GM23248 (cell line): ENCODE results near the gene LYSMD3. TPM values are rescaled to one million over a fixed set of nuclear protein-coding genes. Genes with fewer than 3 reads are reported as not detected.
"Not testable (repeated sequence)": the region's sequence is repeated elsewhere in the genome, so short reads cannot be mapped to it uniquely, and the experiment has no call there.

Source experiments
- DNase-seq: peaks from one replicate; pipeline ENCODE4 v3.0.0-alpha.2; 2015
- H2AFZ ChIP-seq: fragments of 200-600 bp; sonication (generic); 2 replicates; pipeline ENCODE4 v1.6.1; 2016; ENCODE audit warnings: antibody characterized with exemption
- H3F3A ChIP-seq: fragments of 200-600 bp; sonication (generic); 2 replicates; pipeline ENCODE4 v1.6.1; 2016; ENCODE audit warnings: mild to moderate bottlenecking, antibody characterized with exemption, mixed run types; ENCODE audit not compliant: insufficient read depth
- H3K27ac ChIP-seq: fragments of 200-600 bp; sonication (generic); 2 replicates; pipeline ENCODE4 v1.5.1; 2016; ENCODE audit warnings: mild to moderate bottlenecking
- H3K27me3 ChIP-seq: fragments of 200-600 bp; sonication (generic); replicated peaks from 2 replicates; pipeline ENCODE4 v1.6.1; 2016; ENCODE audit warnings: mild to moderate bottlenecking; ENCODE audit not compliant: insufficient read depth
- H3K36me3 ChIP-seq: fragments of 200-600 bp; sonication (generic); 2 replicates; pipeline ENCODE4 v1.6.1; 2016; ENCODE audit warnings: low read depth, mild to moderate bottlenecking
- H3K4me1 ChIP-seq: fragments of 200-600 bp; sonication (generic); 2 replicates; pipeline ENCODE4 v1.6.1; 2016; ENCODE audit warnings: mild to moderate bottlenecking; ENCODE audit not compliant: insufficient read depth
- H3K4me2 ChIP-seq: fragments of 200-600 bp; sonication (generic); one replicate; pipeline ENCODE4 v1.6.1; 2016; ENCODE audit warnings: mild to moderate bottlenecking; ENCODE audit not compliant: unreplicated experiment
- H3K4me3 ChIP-seq: fragments of 200-600 bp; sonication (generic); 2 replicates; pipeline ENCODE4 v1.5.1; 2016; ENCODE audit warnings: mild to moderate bottlenecking
- H3K79me2 ChIP-seq: fragments of 200-600 bp; sonication (generic); 2 replicates; pipeline ENCODE4 v1.6.1; 2016; ENCODE audit warnings: mild to moderate bottlenecking; ENCODE audit not compliant: insufficient read depth
- H3K9ac ChIP-seq: fragments of 200-600 bp; sonication (generic); 2 replicates; pipeline ENCODE4 v1.6.1; 2016; ENCODE audit warnings: mild to moderate bottlenecking
- H3K9me2 ChIP-seq: fragments of 200-600 bp; sonication (generic); 2 replicates; pipeline ENCODE4 v1.6.1; 2016; ENCODE audit warnings: mixed run types, mild to moderate bottlenecking, moderate library complexity; ENCODE audit not compliant: insufficient read depth
- H3K9me3 ChIP-seq: fragments of 200-600 bp; sonication (generic); one replicate; pipeline ENCODE4 v1.6.1; 2017; ENCODE audit warnings: low read depth
- H4K20me1 ChIP-seq: fragments of 200-600 bp; sonication (generic); 2 replicates; pipeline ENCODE4 v1.6.0; 2016; ENCODE audit not compliant: insufficient read depth
- EZH2 ChIP-seq: fragments of 200-600 bp; sonication (generic); IDR thresholded peaks from 2 replicates; pipeline ENCODE4 v1.6.1; 2018; ENCODE audit warnings: antibody characterized with exemption, mild to moderate bottlenecking; ENCODE audit not compliant: insufficient read depth, poor library complexity, severe bottlenecking
- EZH2phosphoT487 ChIP-seq: fragments of 200-600 bp; sonication (generic); IDR thresholded peaks from 2 replicates; pipeline ENCODE4 v1.6.1; 2018; ENCODE audit warnings: antibody characterized with exemption, moderate library complexity, mild to moderate bottlenecking, low read depth; ENCODE audit not compliant: insufficient read depth
- WGBS, 2 experiments: methylation state at CpG; one replicate each; pipeline ENCODE4 v1.1.6; 2015 to 2017; ENCODE audit warnings: low lambda C conversion rate in 2 of 2, low coverage in 1 of 2; ENCODE audit errors: missing lambda C conversion rate in 2 of 2; 5-methylcytosine and 5-hydroxymethylcytosine counted together
- in situ Hi-C: fragments of 300-500 bp; cut with MboI; formaldehyde crosslinking; loops from 2 replicates; pipeline ENCODE4 v1.15.0; 2020
- polyA plus RNA-seq: library from polyadenylated mRNA; unstranded; fragments of >200 nt; fragmentation: Nextera tagmentation; extraction: Ambion mirVana; gene quantifications from 2 replicates; pipeline ENCODE4 v1.2.1, GENCODE V29; 2016
- total RNA-seq: library from RNA; depleted of rRNA; stranded (reverse); fragments of >200 nt; shearing (Covaris generic); gene quantifications from 2 replicates; pipeline ENCODE4 v1.2.3, GENCODE V29; 2014; rRNA removed

LYSMD3 gene
- total RNA-seq: 18.7 and 20.1 TPM in 2 replicates
- polyA plus RNA-seq: 19.7 and 22.6 TPM in 2 replicates

- H3K27ac ChIP-seq: peak within 1 kb of the TSS; percentile 81
- H3K9me2 ChIP-seq: no peaks in the 10 kb centered on the region
- H3K79me2 ChIP-seq: peaks cover 49% of the 10 kb centered on the region
- peaks cover 11% of the 10 kb centered on the region; the same call in 1 of the 2 replicates for H3K27me3 ChIP-seq
- DNase-seq: peak; percentile 98
- WGBS, 2 experiments: 1% methylated on average over 40 to 62 of the region's 64 CpGs
- H3F3A ChIP-seq: peaks cover 3% of the 10 kb centered on the region
- H3K9me3 ChIP-seq: no peaks in the 10 kb centered on the region
- TF ChIP-seq EZH2phosphoT487 (no peak), EZH2 (no peak)
- H3K9ac ChIP-seq: peak within 1 kb of the TSS; percentile 97
- H3K4me3 ChIP-seq: peak within 1 kb of the TSS; percentile 98
- peak within 1 kb of the TSS; percentile 98 for H2AFZ ChIP-seq
- H4K20me1 ChIP-seq: no peaks in the 10 kb centered on the region
- peaks cover 7% of the 10 kb centered on the region; the same call in 1 of the 2 replicates for H3K36me3 ChIP-seq
- in situ Hi-C loops: no loop called here
- H3K4me2 ChIP-seq: peak within 1 kb of the TSS; percentile 90
- peaks cover 18% of the 10 kb centered on the region for H3K4me1 ChIP-seq
Observed at GRCh38 chr5:90529194-90529938, at the start of gene LYSMD3. Gene LYSMD3 (minus strand): TSS chr5:90529584. CDS start chr5:90525289, 4,295 bp downstream.

DNA sequence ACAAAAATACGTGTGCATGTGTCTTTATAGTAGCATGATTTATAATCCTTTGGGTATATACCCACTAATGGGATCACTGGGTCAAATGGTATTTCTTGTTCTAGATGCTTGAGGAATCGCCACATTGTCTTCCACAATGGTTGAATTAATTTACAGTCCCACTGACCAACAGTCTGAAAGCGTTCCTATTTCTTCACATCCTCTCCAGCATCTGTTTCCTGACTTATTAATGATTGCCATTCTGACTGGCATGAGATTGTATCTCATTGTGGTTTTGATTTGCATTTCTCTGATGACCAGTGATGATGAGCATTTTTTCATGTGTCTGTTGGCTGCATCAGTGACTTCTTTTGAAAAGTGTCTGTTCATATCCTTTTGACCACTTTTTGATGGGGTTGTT is 47.2 kb upstream of the LYSMD3 start:
- H3F3A ChIP-seq, H3K4me1 ChIP-seq, in situ Hi-C loops, H3K9me2 ChIP-seq, H4K20me1 ChIP-seq, H3K4me3 ChIP-seq, H2AFZ ChIP-seq, H3K9me3 ChIP-seq, H3K4me2 ChIP-seq, H3K27me3 ChIP-seq, H3K36me3 ChIP-seq, H3K27ac ChIP-seq, H3K79me2 ChIP-seq, H3K9ac ChIP-seq, DNase-seq: not testable (repeated sequence)
- WGBS, 2 experiments: 48 to 54% methylated on average over 3 of the region's 3 CpGs

- no peaks in the 10 kb centered on the region for H4K20me1 ChIP-seq
- H3K36me3 ChIP-seq: no peaks in the 10 kb centered on the region
- H3K27ac ChIP-seq: no peak overlapping the region
- H2AFZ ChIP-seq: no peak overlapping the region
- no peaks in the 10 kb centered on the region for H3K4me1 ChIP-seq
- WGBS, 2 experiments: 69 to 71% methylated on average over 5 of the region's 5 CpGs
- TF ChIP-seq EZH2: no peak
- no peak for TF ChIP-seq EZH2phosphoT487
- no peaks in the 10 kb centered on the region for H3K27me3 ChIP-seq
- no peaks in the 10 kb centered on the region for H3F3A ChIP-seq
- no peaks in the 10 kb centered on the region for H3K9me3 ChIP-seq
- DNase-seq: no peak
- H3K4me2 ChIP-seq: no peak overlapping the region
- H3K9me2 ChIP-seq: no peaks in the 10 kb centered on the region
- in situ Hi-C loops: no loop called here
- no peak overlapping the region for H3K9ac ChIP-seq
- no peak overlapping the region for H3K4me3 ChIP-seq
- no peaks in the 10 kb centered on the region for H3K79me2 ChIP-seq
Observed at GRCh38 chr5:90575712-90576111, 46.3 kb upstream of the LYSMD3 start.

DNA sequence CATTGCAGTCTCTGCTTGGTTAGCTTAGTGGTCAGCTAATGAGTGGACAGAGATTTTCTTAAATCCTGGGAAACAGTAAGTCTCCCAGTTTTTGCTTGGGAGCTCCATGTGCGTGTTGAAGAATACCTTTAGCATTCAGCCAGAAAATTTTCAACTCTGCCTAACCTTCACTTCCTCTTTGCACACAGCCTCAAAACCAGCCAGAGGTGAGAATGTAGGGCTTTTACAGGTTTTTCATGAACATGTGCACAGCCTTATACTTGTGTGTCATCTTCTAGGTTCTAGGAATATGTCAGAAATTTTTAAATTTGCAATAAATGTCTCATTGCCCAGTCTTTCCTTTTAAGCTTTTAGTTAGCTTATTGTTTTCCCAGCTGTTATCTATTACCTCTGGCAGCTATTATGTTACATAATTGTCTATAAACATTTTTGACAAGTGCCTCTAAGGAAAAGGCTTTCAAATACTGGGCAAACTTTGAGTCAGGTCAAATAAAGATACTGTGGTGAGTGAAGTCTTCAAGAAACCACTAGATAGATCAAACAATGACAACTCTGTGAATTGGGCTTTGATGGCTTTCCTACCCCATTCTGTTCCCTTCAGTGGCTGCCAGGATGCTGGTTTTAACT is 41.9 kb upstream of the LYSMD3 start:
- Histone ChIP-seq H3K4me1 (no peaks in the 10 kb centered on the region), H3K27me3 (no peaks in the 10 kb centered on the region), H3K9ac (no peak overlapping the region), H2AFZ (no peak overlapping the region), H4K20me1 (no peaks in the 10 kb centered on the region), H3F3A (no peaks in the 10 kb centered on the region), H3K27ac (no peak overlapping the region), H3K9me2 (no peaks in the 10 kb centered on the region), H3K9me3 (no peaks in the 10 kb centered on the region), H3K4me3 (no peak overlapping the region), H3K36me3 (no peaks in the 10 kb centered on the region), H3K4me2 (no peak overlapping the region), H3K79me2 (no peaks in the 10 kb centered on the region)
- in situ Hi-C loops: no loop called here
- TF ChIP-seq EZH2phosphoT487 (no peak), EZH2 (no peak)
- WGBS, 2 experiments: 37 to 46% methylated on average over 1 of the region's 1 CpG
- no peak for DNase-seq
